ENCODE results near the gene SPACDR. TPM values are rescaled to one million over a fixed set of nuclear protein-coding genes. Genes with fewer than 3 reads are reported as not detected.

SPACDR gene
- total RNA-seq, 3 donors from 2014 or later (not counting 1 experiment from before 2014, with no cell fraction given) = 2.3 to 4.1 (median 3.9) TPM

- intact Hi-C loops (cut with micrococcal nuclease) = loop anchor here (10.0 kb wide), 2 partner anchors 223 to 383 kb away; partner anchors contain the start of genes GIGYF1 and SLC12A9
- peaks cover 46% of the 10 kb centered on the region for H3K4me1 ChIP-seq (ENCODE audit: control insufficient read depth, insufficient read depth, low read length)
- WGBS (ENCODE audit: insufficient coverage) = 94% methylated on average over 16 of the region's 16 CpGs
- ATAC-seq (no peak), DNase-seq (no peak)
- H3K36me3 Mint-ChIP-seq = no peaks in the 10 kb centered on the region
- no peaks in the 10 kb centered on the region for H3K9me3 ChIP-seq (ENCODE audit: control insufficient read depth, insufficient read depth, low read length)
- H3K27ac ChIP-seq (ENCODE audit: low read length) = no peak overlapping the region
- TF ChIP-seq, protein P1, sequence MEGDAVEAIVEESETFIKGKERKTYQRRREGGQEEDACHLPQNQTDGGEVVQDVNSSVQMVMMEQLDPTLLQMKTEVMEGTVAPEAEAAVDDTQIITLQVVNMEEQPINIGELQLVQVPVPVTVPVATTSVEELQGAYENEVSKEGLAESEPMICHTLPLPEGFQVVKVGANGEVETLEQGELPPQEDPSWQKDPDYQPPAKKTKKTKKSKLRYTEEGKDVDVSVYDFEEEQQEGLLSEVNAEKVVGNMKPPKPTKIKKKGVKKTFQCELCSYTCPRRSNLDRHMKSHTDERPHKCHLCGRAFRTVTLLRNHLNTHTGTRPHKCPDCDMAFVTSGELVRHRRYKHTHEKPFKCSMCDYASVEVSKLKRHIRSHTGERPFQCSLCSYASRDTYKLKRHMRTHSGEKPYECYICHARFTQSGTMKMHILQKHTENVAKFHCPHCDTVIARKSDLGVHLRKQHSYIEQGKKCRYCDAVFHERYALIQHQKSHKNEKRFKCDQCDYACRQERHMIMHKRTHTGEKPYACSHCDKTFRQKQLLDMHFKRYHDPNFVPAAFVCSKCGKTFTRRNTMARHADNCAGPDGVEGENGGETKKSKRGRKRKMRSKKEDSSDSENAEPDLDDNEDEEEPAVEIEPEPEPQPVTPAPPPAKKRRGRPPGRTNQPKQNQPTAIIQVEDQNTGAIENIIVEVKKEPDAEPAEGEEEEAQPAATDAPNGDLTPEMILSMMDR (IDR thresholded peaks at IDR 0.05) = no peak
- peaks cover 18 to 47% of the 10 kb centered on the region in 2 donors for H3K4me1 Mint-ChIP-seq
- peaks cover 60% of the 10 kb centered on the region for H3K36me3 ChIP-seq (ENCODE audit: control insufficient read depth, insufficient read depth, low read length)
- no peak overlapping the region for H3K4me3 Mint-ChIP-seq
- H3K9me3 Mint-ChIP-seq = no peaks in the 10 kb centered on the region
- no peak overlapping the region for H3K4me3 ChIP-seq (ENCODE audit: low read length)
- no peaks in the 10 kb centered on the region for H3K27me3 Mint-ChIP-seq (ENCODE audit: low read depth in 2 of 2)
- H3K27me3 ChIP-seq (ENCODE audit: control insufficient read depth, insufficient read depth, low read length) = no peaks in the 10 kb centered on the region
- peak overlapping the region; percentile 62 to 63 for H3K27ac Mint-ChIP-seq
Measured at GRCh38 chr7:100472121-100472851, 8.2 kb upstream of the SPACDR start.

GRCh38 chr7:100471021-100471420, 7.0 kb upstream of the SPACDR start:
- no peak overlapping the region for H3K27ac Mint-ChIP-seq
- ATAC-seq = no peak
- TF ChIP-seq, protein P1 (IDR thresholded peaks at IDR 0.05) = no peak
- no peak overlapping the region for H3K4me3 Mint-ChIP-seq
- Histone ChIP-seq H3K27me3 (ENCODE audit: control insufficient read depth, insufficient read depth, low read length) (no peaks in the 10 kb centered on the region), H3K4me1 (ENCODE audit: control insufficient read depth, insufficient read depth, low read length) (peaks cover 33% of the 10 kb centered on the region), H3K4me3 (ENCODE audit: low read length) (no peak overlapping the region), H3K27ac (ENCODE audit: low read length) (no peak overlapping the region), H3K36me3 (ENCODE audit: control insufficient read depth, insufficient read depth, low read length) (peaks cover 61% of the 10 kb centered on the region), H3K9me3 (ENCODE audit: control insufficient read depth, insufficient read depth, low read length) (no peaks in the 10 kb centered on the region)
- H3K4me1 Mint-ChIP-seq = peaks cover 10 to 43% of the 10 kb centered on the region in 2 donors
- 57% methylated on average over 4 of the region's 4 CpGs for WGBS (ENCODE audit: insufficient coverage)
- no peaks in the 10 kb centered on the region for H3K9me3 Mint-ChIP-seq
- H3K36me3 Mint-ChIP-seq = no peaks in the 10 kb centered on the region
- intact Hi-C loops (cut with micrococcal nuclease) = loop anchor here (10.0 kb wide), 2 partner anchors 224 to 384 kb away; partner anchors contain the start of genes GIGYF1 and SLC12A9
- DNase-seq = no peak
- H3K27me3 Mint-ChIP-seq (ENCODE audit: low read depth in 2 of 2) = no peaks in the 10 kb centered on the region

DNA sequence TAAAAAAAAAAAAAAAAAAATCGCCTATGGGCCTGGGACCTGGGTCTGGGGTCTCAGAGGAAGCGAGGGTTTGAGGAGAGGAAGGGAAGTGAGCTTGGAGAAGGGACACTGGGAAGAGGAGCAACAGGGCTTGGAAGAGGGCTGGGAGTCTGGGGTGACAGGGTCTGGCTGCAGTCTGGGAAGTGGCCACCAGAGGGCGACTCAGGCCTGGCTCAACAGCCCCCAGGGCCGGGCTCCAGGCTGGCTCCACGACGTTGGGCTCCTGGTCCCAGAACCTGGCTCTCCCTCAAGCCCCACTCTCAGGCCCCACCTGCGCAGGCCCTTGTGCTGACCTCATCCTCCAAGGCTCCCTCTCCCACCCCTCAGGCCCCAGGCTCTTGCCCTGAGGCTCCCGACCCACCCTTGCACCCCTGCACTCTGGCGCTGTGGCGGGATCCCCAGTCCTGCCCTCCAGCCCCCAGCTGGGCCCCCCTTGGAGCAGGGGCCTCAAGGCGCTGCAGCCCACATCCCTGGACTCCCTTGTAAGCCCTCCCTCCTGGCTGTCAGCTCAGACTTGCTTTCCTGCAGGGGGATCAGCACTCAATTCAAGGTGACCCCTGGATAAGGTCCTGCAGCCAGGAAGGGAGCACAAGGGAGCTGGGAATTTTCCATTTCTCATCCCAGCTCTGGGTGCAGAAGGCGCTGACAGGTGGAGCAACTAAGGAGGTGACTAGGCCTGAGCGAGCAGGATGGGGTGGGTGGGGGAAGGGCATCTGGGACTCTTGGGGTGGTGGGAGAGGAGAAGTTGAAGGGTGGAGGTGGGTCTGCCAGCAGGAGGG, 5.4 kb upstream of the SPACDR start:
- Histone ChIP-seq H3K9me3 (ENCODE audit: control insufficient read depth, insufficient read depth, low read length) (no peaks in the 10 kb centered on the region), H3K36me3 (ENCODE audit: control insufficient read depth, insufficient read depth, low read length) (peaks cover 59% of the 10 kb centered on the region), H3K4me1 (ENCODE audit: control insufficient read depth, insufficient read depth, low read length) (peaks cover 26% of the 10 kb centered on the region), H3K4me3 (ENCODE audit: low read length) (no peak overlapping the region), H3K27ac (ENCODE audit: low read length) (no peak overlapping the region), H3K27me3 (ENCODE audit: control insufficient read depth, insufficient read depth, low read length) (no peaks in the 10 kb centered on the region)
- Mint-ChIP-seq H3K27ac (peak overlapping the region in 1 of 2 donors; percentile 18), H3K27me3 (ENCODE audit: low read depth in 2 of 2) (no peaks in the 10 kb centered on the region), H3K36me3 (no peaks in the 10 kb centered on the region), H3K9me3 (no peaks in the 10 kb centered on the region), H3K4me3 (no peak overlapping the region), H3K4me1 (peaks cover 0 to 34% of the 10 kb centered on the region in 2 donors)
- 34% methylated on average over 13 of the region's 13 CpGs for WGBS (ENCODE audit: insufficient coverage)
- intact Hi-C loops (cut with micrococcal nuclease) = loop anchor here (1.0 to 10.0 kb wide), 4 partner anchors 90 to 385 kb away; partner anchors contain the start of genes GIGYF1 and SLC12A9
- peak; percentile 84 to 91 for DNase-seq
- TF ChIP-seq, protein P1 (IDR thresholded peaks at IDR 0.05) = peak; percentile 86
- peak; percentile 91 to 98 (median 94) for ATAC-seq
